ENCODE data around the gene GPC6. TPM values are rescaled to one million over a fixed set of nuclear protein-coding genes. Genes with fewer than 3 reads are reported as not detected.

GPC6 gene
- total and polyA plus RNA-seq, 2 donors (not counting 3 experiments of a cell fraction or from before 2014, with no cell fraction given), result 0.01 TPM; not detected in 1

DNA sequence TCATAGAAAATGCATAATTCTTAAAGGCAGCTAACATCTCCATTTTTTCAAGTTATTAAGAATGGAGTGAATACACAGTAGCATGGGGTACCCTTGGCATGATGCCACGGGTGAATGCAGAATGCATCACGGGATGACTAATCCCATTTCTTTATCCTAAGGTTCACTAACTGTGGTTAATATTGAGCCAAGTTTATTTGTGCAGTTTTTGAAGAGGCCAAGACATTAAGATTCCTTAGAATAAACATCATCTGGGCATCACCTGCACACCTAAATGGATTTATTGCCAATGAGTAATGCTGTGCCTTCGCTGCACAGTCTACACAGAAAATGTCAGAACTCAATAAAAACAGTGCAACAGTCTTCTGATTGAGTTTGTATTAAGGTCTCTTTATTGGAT is 333.1 kb downstream of the GPC6 start:
- FAIRE-seq, result no peak
- no peaks in the 10 kb centered on the region for H3K27me3 ChIP-seq (ENCODE audit: control insufficient read depth in 2 of 2, insufficient read depth in 2 of 2, low read length in 2 of 2)
- H3K4me3 ChIP-seq (replicated peaks in 1 of 3; ENCODE audit: insufficient read depth in 1 of 3, low read depth in 1 of 3, low read length in 3 of 3), result no peak overlapping the region
- TF ChIP-seq, protein P1, sequence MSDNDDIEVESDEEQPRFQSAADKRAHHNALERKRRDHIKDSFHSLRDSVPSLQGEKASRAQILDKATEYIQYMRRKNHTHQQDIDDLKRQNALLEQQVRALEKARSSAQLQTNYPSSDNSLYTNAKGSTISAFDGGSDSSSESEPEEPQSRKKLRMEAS (IDR thresholded peaks at IDR 0.05; ENCODE audit: insufficient read depth, insufficient read length), result no peak
- TF ChIP-seq JUN (IDR thresholded peaks at IDR 0.05; ENCODE audit: borderline replicate concordance, insufficient read depth, insufficient read length, low read depth) (no peak), EZH2 (IDR thresholded peaks at IDR 0.05; ENCODE audit: borderline replicate concordance, low read depth, low read length, severe bottlenecking) (no peak), POLR2A (IDR thresholded peaks at IDR 0.05; ENCODE audit: low read depth, low read length) (no peak), POLR2AphosphoS5 (IDR thresholded peaks at IDR 0.05; ENCODE audit: insufficient read depth, low read depth, low read length) (no peak), GATA2 (IDR thresholded peaks at IDR 0.05; ENCODE audit: insufficient read depth, insufficient read length, low read depth, low read length) (no peak), MYC (IDR thresholded peaks at IDR 0.05; ENCODE audit: low read depth, low read length) (no peak), FOS (IDR thresholded peaks at IDR 0.05; ENCODE audit: borderline replicate concordance, insufficient read depth, low read length) (no peak)
- TF ChIP-seq, protein P2, sequence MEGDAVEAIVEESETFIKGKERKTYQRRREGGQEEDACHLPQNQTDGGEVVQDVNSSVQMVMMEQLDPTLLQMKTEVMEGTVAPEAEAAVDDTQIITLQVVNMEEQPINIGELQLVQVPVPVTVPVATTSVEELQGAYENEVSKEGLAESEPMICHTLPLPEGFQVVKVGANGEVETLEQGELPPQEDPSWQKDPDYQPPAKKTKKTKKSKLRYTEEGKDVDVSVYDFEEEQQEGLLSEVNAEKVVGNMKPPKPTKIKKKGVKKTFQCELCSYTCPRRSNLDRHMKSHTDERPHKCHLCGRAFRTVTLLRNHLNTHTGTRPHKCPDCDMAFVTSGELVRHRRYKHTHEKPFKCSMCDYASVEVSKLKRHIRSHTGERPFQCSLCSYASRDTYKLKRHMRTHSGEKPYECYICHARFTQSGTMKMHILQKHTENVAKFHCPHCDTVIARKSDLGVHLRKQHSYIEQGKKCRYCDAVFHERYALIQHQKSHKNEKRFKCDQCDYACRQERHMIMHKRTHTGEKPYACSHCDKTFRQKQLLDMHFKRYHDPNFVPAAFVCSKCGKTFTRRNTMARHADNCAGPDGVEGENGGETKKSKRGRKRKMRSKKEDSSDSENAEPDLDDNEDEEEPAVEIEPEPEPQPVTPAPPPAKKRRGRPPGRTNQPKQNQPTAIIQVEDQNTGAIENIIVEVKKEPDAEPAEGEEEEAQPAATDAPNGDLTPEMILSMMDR (IDR thresholded peaks at IDR 0.05; ENCODE audit: extremely low read depth in 1 of 2, insufficient read depth in 1 of 2, low read depth in 1 of 2, low read length in 2 of 2), result no peak
- no peaks in the 10 kb centered on the region for H4K20me1 ChIP-seq (replicated peaks; ENCODE audit: control insufficient read depth, extremely low read depth, insufficient read depth, low read length)
- H3K79me2 ChIP-seq (ENCODE audit: control insufficient read depth, insufficient read depth, low read length), result no peaks in the 10 kb centered on the region
- dilution Hi-C loops (cut with MboI; ENCODE audit: extremely low pct_ligation_motif_present, low sequenced_read_pairs) (no loop called here), intact Hi-C loops (cut with micrococcal nuclease) (no loop called here)
- no peaks in the 10 kb centered on the region for H3K9me1 ChIP-seq (replicated peaks; ENCODE audit: control insufficient read depth, extremely low read depth, insufficient read depth, low read length)
- peaks cover 2% of the 10 kb centered on the region for H3K9me3 ChIP-seq (replicated peaks; ENCODE audit: control insufficient read depth, insufficient read depth, low read length)
- ChIA-PET POLR2A (no interaction called here), CTCF (no interaction called here)
- no peak overlapping the region for H3K27ac ChIP-seq (ENCODE audit: insufficient read depth, low read depth, low read length)
- no peaks in the 10 kb centered on the region for H3K4me1 ChIP-seq (ENCODE audit: control insufficient read depth, extremely low read depth, insufficient read depth, low read length)
- no peak overlapping the region for H3K9ac ChIP-seq (replicated peaks; ENCODE audit: extremely low read depth, insufficient read depth, low read length)
- H2AFZ ChIP-seq (ENCODE audit: low read depth, low read length), result no peak overlapping the region
- no TSS peak for BruUV-seq (replicated peaks)
- H3K36me3 ChIP-seq (ENCODE audit: control insufficient read depth in 2 of 2, extremely low read depth in 1 of 2, insufficient read depth in 2 of 2, low read length in 2 of 2), result no peaks in the 10 kb centered on the region
- no peak for DNase-seq (ENCODE audit: low read depth, low spot score)
- H3K4me2 ChIP-seq (ENCODE audit: insufficient read depth, low read length), result no peak overlapping the region

All from endothelial cell of umbilical vein (primary cell).